Neural cell (in vitro differentiated cells): ENCODE data around the gene UNC5B. TPM values are rescaled to one million over a fixed set of nuclear protein-coding genes. Genes with fewer than 3 reads are reported as not detected.

ENCODE experiments used
- H2AFZ ChIP-seq: fragments of 200-600, 300-800 bp; sonication (generic), shearing (Covaris generic); 2 replicates; pipeline ENCODE4 v1.6.0; 2014; ENCODE audit warnings: low read depth, mild to moderate bottlenecking, antibody characterized with exemption, low read length, moderate library complexity
- H3F3A ChIP-seq: fragments of 200-600 bp; shearing (Covaris generic); 2 replicates; pipeline ENCODE4 v1.6.1; 2016; ENCODE audit warnings: mild to moderate bottlenecking, moderate library complexity, mixed read lengths, antibody characterized with exemption, low read length; ENCODE audit not compliant: insufficient read depth, poor library complexity, severe bottlenecking
- H3K27ac ChIP-seq: fragments of 200-600, 300-800 bp; sonication (generic), shearing (Covaris generic); 2 replicates; pipeline ENCODE4 v1.5.1; 2014; ENCODE audit warnings: mild to moderate bottlenecking, low read length, moderate library complexity
- H3K27me3 ChIP-seq: fragments of 300-800, 200-600 bp; sonication (generic), shearing (Covaris generic); 2 replicates; pipeline ENCODE4 v1.6.0; 2014; ENCODE audit warnings: mild to moderate bottlenecking, low read depth, low read length, moderate library complexity; ENCODE audit not compliant: insufficient read depth
- H3K36me3 ChIP-seq: fragments of 300-800, 200-600 bp; sonication (generic), shearing (Covaris generic); 2 replicates; pipeline ENCODE4 v1.5.1; 2014; ENCODE audit warnings: mild to moderate bottlenecking, antibody characterized with exemption, low read length, moderate library complexity; ENCODE audit not compliant: insufficient read depth
- H3K4me2 ChIP-seq: fragments of 300-800, 200-600 bp; sonication (generic), shearing (Covaris generic); 2 replicates; pipeline ENCODE4 v1.6.0; 2014; ENCODE audit warnings: mild to moderate bottlenecking, low read length
- H3K4me3 ChIP-seq: fragments of 300-800, 200-600 bp; sonication (generic), shearing (Covaris generic); 2 replicates; pipeline ENCODE4 v1.5.1; 2014; ENCODE audit warnings: mild to moderate bottlenecking, low read length, moderate library complexity
- H3K79me2 ChIP-seq: fragments of 200-600 bp; shearing (Covaris generic); replicated peaks from 2 replicates; pipeline ENCODE4 v1.6.0; 2014; ENCODE audit warnings: mild to moderate bottlenecking, low read length, moderate library complexity; ENCODE audit not compliant: insufficient read depth
- H3K9ac ChIP-seq: fragments of 300-800, 200-600 bp; sonication (generic), shearing (Covaris generic); 2 replicates; pipeline ENCODE4 v1.6.1; 2016; ENCODE audit warnings: mild to moderate bottlenecking, low read length, mixed read lengths
- H3K9me2 ChIP-seq: fragments of 200-600 bp; shearing (Covaris generic); 2 replicates; pipeline ENCODE4 v1.6.1; 2016; ENCODE audit warnings: mild to moderate bottlenecking, low read length, mixed read lengths; ENCODE audit not compliant: insufficient read depth
- H3K9me3 ChIP-seq: fragments of 200-600, 300-800 bp; sonication (generic), shearing (Covaris generic); 2 replicates; pipeline ENCODE4 v1.6.1; 2016; ENCODE audit warnings: mild to moderate bottlenecking, mixed run types, low read length, moderate library complexity, mixed read lengths
- H4K20me1 ChIP-seq: fragments of 200-600 bp; shearing (Covaris generic); 2 replicates; pipeline ENCODE4 v1.6.1; 2016; ENCODE audit warnings: mild to moderate bottlenecking, mixed run types; ENCODE audit not compliant: insufficient read depth
- CTCF ChIP-seq: fragments of 450-650 bp; IDR thresholded peaks from 2 replicates; pipeline ENCODE4 v1.5.1; 2014; ENCODE audit warnings: antibody characterized with exemption, mild to moderate bottlenecking, moderate library complexity; ENCODE audit not compliant: poor library complexity, severe bottlenecking
- EP300 ChIP-seq: fragments of 450-650 bp; conservative IDR thresholded peaks from 2 replicates; pipeline ENCODE4 v1.6.1; 2014; ENCODE audit warnings: antibody characterized with exemption, mild to moderate bottlenecking, moderate library complexity; ENCODE audit not compliant: poor library complexity, severe bottlenecking
- EZH2 ChIP-seq: fragments of 200-600, 300-800 bp; shearing (Covaris generic), sonication (generic); IDR thresholded peaks from 2 replicates; pipeline ENCODE4 v1.6.1; 2014; ENCODE audit warnings: antibody characterized with exemption, low read length, borderline replicate concordance, mild to moderate bottlenecking; ENCODE audit not compliant: insufficient read depth, poor library complexity, severe bottlenecking
- MXI1 ChIP-seq: fragments of 450-650 bp; conservative IDR thresholded peaks from 2 replicates; pipeline ENCODE4 v1.6.1; 2014; ENCODE audit warnings: antibody characterized with exemption, mild to moderate bottlenecking; ENCODE audit not compliant: poor library complexity, severe bottlenecking
- POLR2AphosphoS5 ChIP-seq: IDR thresholded peaks from 2 replicates; pipeline ENCODE4 v1.6.1; 2012
- RAD21 ChIP-seq: fragments of 450-650 bp; conservative IDR thresholded peaks from 2 replicates; pipeline ENCODE4 v1.6.1; 2014; ENCODE audit warnings: antibody characterized with exemption, mild to moderate bottlenecking, moderate library complexity
- SMC3 ChIP-seq: fragments of 450-650 bp; conservative IDR thresholded peaks from 2 replicates; pipeline ENCODE4 v1.6.1; 2014; ENCODE audit warnings: antibody characterized with exemption, mild to moderate bottlenecking, moderate library complexity; ENCODE audit not compliant: poor library complexity
- TAF1 ChIP-seq: IDR thresholded peaks from 2 replicates; pipeline ENCODE4 v1.6.1; 2012; ENCODE audit warnings: low read depth
- polyA plus RNA-seq: library from polyadenylated mRNA; depleted of rRNA; stranded (reverse); fragments of >200 nt; gene quantifications from 2 replicates; pipeline ENCODE4 v1.2.3, GENCODE V29; 2014
- TF ChIP-seq, protein P1 (sequence below): IDR thresholded peaks from 2 replicates; pipeline ENCODE4 v1.6.1; 2012; ENCODE audit warnings: borderline replicate concordance

UNC5B gene
- polyA plus RNA-seq, 1 donor from 2014 or later: 2.0 TPM

- TF ChIP-seq SMC3: no peak
- no peak for TF ChIP-seq EZH2
- no peak for TF ChIP-seq RAD21
Observed at GRCh38 chr10:71281646-71282322, 69.4 kb downstream of the UNC5B start (continued).

GRCh38 chr10:71282323-71282680 lies 69.9 kb downstream of the UNC5B start:
- Histone ChIP-seq H3K9me2 (no peaks in the 10 kb centered on the region), H3K36me3 (no peaks in the 10 kb centered on the region), H3K9ac (no peak overlapping the region), H3K27ac (no peak overlapping the region), H3K9me3 (no peaks in the 10 kb centered on the region), H3K79me2 (no peaks in the 10 kb centered on the region), H4K20me1 (no peaks in the 10 kb centered on the region), H3F3A (no peaks in the 10 kb centered on the region), H3K27me3 (no peaks in the 10 kb centered on the region), H3K4me3 (no peak overlapping the region), H3K4me2 (no peak overlapping the region), H2AFZ (no peak overlapping the region)
- no peak for TF ChIP-seq MXI1
- TF ChIP-seq, protein P1, sequence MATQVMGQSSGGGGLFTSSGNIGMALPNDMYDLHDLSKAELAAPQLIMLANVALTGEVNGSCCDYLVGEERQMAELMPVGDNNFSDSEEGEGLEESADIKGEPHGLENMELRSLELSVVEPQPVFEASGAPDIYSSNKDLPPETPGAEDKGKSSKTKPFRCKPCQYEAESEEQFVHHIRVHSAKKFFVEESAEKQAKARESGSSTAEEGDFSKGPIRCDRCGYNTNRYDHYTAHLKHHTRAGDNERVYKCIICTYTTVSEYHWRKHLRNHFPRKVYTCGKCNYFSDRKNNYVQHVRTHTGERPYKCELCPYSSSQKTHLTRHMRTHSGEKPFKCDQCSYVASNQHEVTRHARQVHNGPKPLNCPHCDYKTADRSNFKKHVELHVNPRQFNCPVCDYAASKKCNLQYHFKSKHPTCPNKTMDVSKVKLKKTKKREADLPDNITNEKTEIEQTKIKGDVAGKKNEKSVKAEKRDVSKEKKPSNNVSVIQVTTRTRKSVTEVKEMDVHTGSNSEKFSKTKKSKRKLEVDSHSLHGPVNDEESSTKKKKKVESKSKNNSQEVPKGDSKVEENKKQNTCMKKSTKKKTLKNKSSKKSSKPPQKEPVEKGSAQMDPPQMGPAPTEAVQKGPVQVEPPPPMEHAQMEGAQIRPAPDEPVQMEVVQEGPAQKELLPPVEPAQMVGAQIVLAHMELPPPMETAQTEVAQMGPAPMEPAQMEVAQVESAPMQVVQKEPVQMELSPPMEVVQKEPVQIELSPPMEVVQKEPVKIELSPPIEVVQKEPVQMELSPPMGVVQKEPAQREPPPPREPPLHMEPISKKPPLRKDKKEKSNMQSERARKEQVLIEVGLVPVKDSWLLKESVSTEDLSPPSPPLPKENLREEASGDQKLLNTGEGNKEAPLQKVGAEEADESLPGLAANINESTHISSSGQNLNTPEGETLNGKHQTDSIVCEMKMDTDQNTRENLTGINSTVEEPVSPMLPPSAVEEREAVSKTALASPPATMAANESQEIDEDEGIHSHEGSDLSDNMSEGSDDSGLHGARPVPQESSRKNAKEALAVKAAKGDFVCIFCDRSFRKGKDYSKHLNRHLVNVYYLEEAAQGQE: no peak
- TF ChIP-seq EP300: no peak
- no peak for TF ChIP-seq TAF1
- TF ChIP-seq POLR2AphosphoS5: no peak
- TF ChIP-seq RAD21: no peak
- no peak for TF ChIP-seq CTCF
- TF ChIP-seq SMC3: no peak

DNA sequence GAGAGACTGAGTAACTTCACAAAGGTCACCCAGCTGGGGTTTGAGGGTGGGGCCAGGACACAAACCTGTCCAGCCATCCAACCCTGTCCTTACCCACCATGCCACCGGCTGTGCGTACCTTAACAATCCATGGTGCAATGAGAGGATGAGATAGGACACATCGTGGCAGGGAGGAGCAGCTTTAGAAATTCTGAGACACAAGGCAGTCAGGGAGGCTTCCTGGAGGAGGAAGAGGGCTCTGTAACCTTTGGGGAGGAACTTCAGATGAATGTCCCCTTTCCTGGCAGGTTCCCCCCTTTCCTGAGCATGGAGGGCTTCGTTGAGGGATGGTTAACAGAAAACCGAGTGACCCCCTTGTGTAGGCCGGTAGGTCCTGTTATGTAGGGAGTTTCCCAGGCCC lies 71.0 kb downstream of the UNC5B start:
- Histone ChIP-seq H3K27ac (no peak overlapping the region), H3K9ac (no peak overlapping the region), H3K79me2 (no peaks in the 10 kb centered on the region), H3K4me2 (no peak overlapping the region), H3K4me3 (no peak overlapping the region), H3K27me3 (no peaks in the 10 kb centered on the region), H3K9me3 (no peaks in the 10 kb centered on the region), H3K9me2 (no peaks in the 10 kb centered on the region), H3F3A (no peaks in the 10 kb centered on the region), H2AFZ (no peak overlapping the region), H3K36me3 (no peaks in the 10 kb centered on the region), H4K20me1 (no peaks in the 10 kb centered on the region)
- TF ChIP-seq SMC3: no peak
- TF ChIP-seq, protein P1: no peak
- TF ChIP-seq EZH2: no peak
- TF ChIP-seq MXI1: no peak
- no peak for TF ChIP-seq TAF1
- no peak for TF ChIP-seq CTCF
- TF ChIP-seq EP300: no peak
- no peak for TF ChIP-seq RAD21
